Ovary (tissue), 3 donors: Measurements from ENCODE around the gene DAPK1.

Experiments used
- EP300 ChIP-seq: sonication (generic); formaldehyde crosslinking; IDR thresholded peaks from one replicate; pipeline ENCODE4 v1.6.1; 2017; ENCODE audit warnings: antibody characterized with exemption
- POLR2A ChIP-seq: fragments of 450-650 bp; IDR thresholded peaks from one replicate; pipeline ENCODE4 v1.6.1; 2017; ENCODE audit warnings: antibody characterized with exemption, mild to moderate bottlenecking, moderate library complexity
- TF ChIP-seq, protein P1 (sequence below), 3 donors: fragments of 450-650 bp in 2 of 3; fragments of 200-600 bp in 1 of 3; IDR thresholded peaks; one replicate each; pipeline versions ENCODE4 v1.5.1 to v1.8.0; 2016 to 2022; ENCODE audit warnings: antibody characterized with exemption in 3 of 3, mild to moderate bottlenecking in 1 of 3
- donor health status: DM: no; HTN: no; CAD: no.

DNA sequence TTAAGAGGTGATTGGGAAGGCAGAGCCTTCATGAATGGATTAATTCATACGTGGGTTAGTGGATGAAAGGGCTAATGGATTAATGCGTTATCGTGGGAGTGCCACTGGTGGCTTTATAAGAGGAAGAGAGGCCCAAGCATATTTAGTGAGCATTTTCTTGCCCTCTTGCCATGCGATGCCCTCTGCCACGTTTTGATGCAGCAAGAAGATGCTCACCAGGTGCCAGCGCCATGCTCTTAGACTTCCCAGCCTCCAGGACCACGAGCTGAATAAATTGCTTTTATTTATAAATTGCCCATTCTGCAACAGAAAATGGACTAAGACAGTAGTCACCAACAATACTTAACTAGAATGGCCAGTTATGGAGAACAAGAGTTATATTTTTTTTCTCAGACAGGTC is 24.2 kb downstream of the DAPK1 start:
- TF ChIP-seq, protein P1, sequence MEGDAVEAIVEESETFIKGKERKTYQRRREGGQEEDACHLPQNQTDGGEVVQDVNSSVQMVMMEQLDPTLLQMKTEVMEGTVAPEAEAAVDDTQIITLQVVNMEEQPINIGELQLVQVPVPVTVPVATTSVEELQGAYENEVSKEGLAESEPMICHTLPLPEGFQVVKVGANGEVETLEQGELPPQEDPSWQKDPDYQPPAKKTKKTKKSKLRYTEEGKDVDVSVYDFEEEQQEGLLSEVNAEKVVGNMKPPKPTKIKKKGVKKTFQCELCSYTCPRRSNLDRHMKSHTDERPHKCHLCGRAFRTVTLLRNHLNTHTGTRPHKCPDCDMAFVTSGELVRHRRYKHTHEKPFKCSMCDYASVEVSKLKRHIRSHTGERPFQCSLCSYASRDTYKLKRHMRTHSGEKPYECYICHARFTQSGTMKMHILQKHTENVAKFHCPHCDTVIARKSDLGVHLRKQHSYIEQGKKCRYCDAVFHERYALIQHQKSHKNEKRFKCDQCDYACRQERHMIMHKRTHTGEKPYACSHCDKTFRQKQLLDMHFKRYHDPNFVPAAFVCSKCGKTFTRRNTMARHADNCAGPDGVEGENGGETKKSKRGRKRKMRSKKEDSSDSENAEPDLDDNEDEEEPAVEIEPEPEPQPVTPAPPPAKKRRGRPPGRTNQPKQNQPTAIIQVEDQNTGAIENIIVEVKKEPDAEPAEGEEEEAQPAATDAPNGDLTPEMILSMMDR (IDR thresholded peaks at IDR 0.05), result no peak
- TF ChIP-seq POLR2A, result no peak
- no peak for TF ChIP-seq EP300
